Hepatocyte (in vitro differentiated cells): ENCODE data around the gene CCNDBP1. TPM values are rescaled to one million over a fixed set of nuclear protein-coding genes. Genes with fewer than 3 reads are reported as not detected.
"Not testable (repeated sequence)": the region's sequence is repeated elsewhere in the genome, so short reads cannot be mapped to it uniquely, and the experiment has no call there.

Experiments
- DNase-seq: peaks from one replicate; pipeline ENCODE4 v3.0.0-alpha.2; 2016; ENCODE audit warnings: low spot score
- H2AFZ ChIP-seq: fragments of 200-600 bp; sonication (generic); 2 replicates; pipeline ENCODE4 v1.6.0; 2016; ENCODE audit warnings: antibody characterized with exemption, mild to moderate bottlenecking
- H3K27ac ChIP-seq: fragments of 200-600 bp; sonication (generic); 2 replicates; pipeline ENCODE4 v1.5.1; 2016; ENCODE audit warnings: mild to moderate bottlenecking
- H3K27me3 ChIP-seq: fragments of 200-600 bp; sonication (generic); 2 replicates; pipeline ENCODE4 v1.6.1; 2016
- H3K36me3 ChIP-seq: fragments of 200-600 bp; sonication (generic); replicated peaks from 2 replicates; pipeline ENCODE4 v1.5.1; 2016; ENCODE audit warnings: low read depth; ENCODE audit not compliant: insufficient read depth
- H3K4me1 ChIP-seq: fragments of 200-600 bp; sonication (generic); 2 replicates; pipeline ENCODE4 v1.5.1; 2016; ENCODE audit warnings: mild to moderate bottlenecking, moderate library complexity; ENCODE audit not compliant: insufficient read depth
- H3K4me2 ChIP-seq: fragments of 200-600 bp; sonication (generic); 2 replicates; pipeline ENCODE4 v1.6.0; 2016
- H3K4me3 ChIP-seq: fragments of 200-600 bp; sonication (generic); 2 replicates; pipeline ENCODE4 v1.5.1; 2016; ENCODE audit warnings: mild to moderate bottlenecking
- H3K79me2 ChIP-seq: fragments of 200-600 bp; sonication (generic); 2 replicates; pipeline ENCODE4 v1.6.0; 2017; ENCODE audit warnings: mild to moderate bottlenecking
- H3K9me2 ChIP-seq: fragments of 200-600 bp; sonication (generic); replicated peaks from 2 replicates; pipeline ENCODE4 v1.6.0; 2017; ENCODE audit warnings: mild to moderate bottlenecking; ENCODE audit not compliant: insufficient read depth
- H3K9me3 ChIP-seq: fragments of 200-600 bp; sonication (generic); 2 replicates; pipeline ENCODE4 v1.5.1; 2016; ENCODE audit warnings: low read depth, mild to moderate bottlenecking
- H4K20me1 ChIP-seq: fragments of 200-600 bp; sonication (generic); 2 replicates; pipeline ENCODE4 v1.6.0; 2016; ENCODE audit warnings: mild to moderate bottlenecking; ENCODE audit not compliant: insufficient read depth, poor library complexity, severe bottlenecking
- CTCF ChIP-seq: fragments of 200-600 bp; sonication (generic); IDR thresholded peaks from 2 replicates; pipeline ENCODE4 v1.5.1; 2016; ENCODE audit warnings: antibody characterized with exemption, mild to moderate bottlenecking; ENCODE audit not compliant: poor library complexity
- EZH2 ChIP-seq: fragments of 200-600 bp; sonication (generic); IDR thresholded peaks from 2 replicates; pipeline ENCODE4 v1.6.1; 2016; ENCODE audit warnings: antibody characterized with exemption, mild to moderate bottlenecking, borderline replicate concordance
- EZH2phosphoT487 ChIP-seq: fragments of 200-600 bp; sonication (generic); IDR thresholded peaks from one replicate; pipeline ENCODE4 v1.6.1; 2018; ENCODE audit warnings: antibody characterized with exemption, mild to moderate bottlenecking, low read depth, moderate library complexity; ENCODE audit not compliant: unreplicated experiment, severe bottlenecking
- WGBS: methylation state at CpG from one replicate; pipeline ENCODE4 v1.1.6; 2016; ENCODE audit warnings: low lambda C conversion rate; ENCODE audit errors: missing lambda C conversion rate; 5-methylcytosine and 5-hydroxymethylcytosine counted together
- polyA plus RNA-seq: library from polyadenylated mRNA; unstranded; fragments of >200 nt; fragmentation: Nextera tagmentation; extraction: Ambion mirVana; gene quantifications from 2 replicates; pipeline ENCODE4 v1.2.1, GENCODE V29; 2016
- total RNA-seq: library from RNA; depleted of rRNA; stranded (reverse); fragments of >200 nt; gene quantifications from 2 replicates; pipeline ENCODE4 v1.2.3, GENCODE V29; 2014

Gene CCNDBP1
- total and polyA plus RNA-seq, 2 experiments from 2014 or later = 53.5 to 60.3 TPM

- no peaks in the 10 kb centered on the region for H3K9me2 ChIP-seq
- WGBS = 95% methylated on average over 10 of the region's 10 CpGs
- TF ChIP-seq EZH2phosphoT487 = no peak
- no peak for TF ChIP-seq CTCF
- no peak for TF ChIP-seq EZH2
- no peaks in the 10 kb centered on the region for H3K9me3 ChIP-seq
- no peaks in the 10 kb centered on the region for H3K4me1 ChIP-seq
- no peak overlapping the region for H3K4me2 ChIP-seq
- H2AFZ ChIP-seq = no peak overlapping the region
- DNase-seq = no peak
- H3K4me3 ChIP-seq = no peak overlapping the region
- H4K20me1 ChIP-seq = no peaks in the 10 kb centered on the region
- H3K36me3 ChIP-seq = no peaks in the 10 kb centered on the region
- H3K27ac ChIP-seq = no peak overlapping the region
- no peaks in the 10 kb centered on the region for H3K27me3 ChIP-seq
- no peaks in the 10 kb centered on the region for H3K79me2 ChIP-seq
Observed at GRCh38 chr15:43196760-43197548, 11.8 kb downstream of the CCNDBP1 start.

GRCh38 chr15:43197773-43198172, 12.6 kb downstream of the CCNDBP1 start:
- H2AFZ ChIP-seq, H3K9me3 ChIP-seq, H4K20me1 ChIP-seq, H3K4me1 ChIP-seq, H3K9me2 ChIP-seq, H3K79me2 ChIP-seq, H3K27me3 ChIP-seq, H3K27ac ChIP-seq, H3K4me2 ChIP-seq, H3K4me3 ChIP-seq, DNase-seq, H3K36me3 ChIP-seq: not testable (repeated sequence)
- WGBS = 94% methylated on average over 3 of the region's 3 CpGs

- H3K4me2 ChIP-seq, H2AFZ ChIP-seq, H3K4me3 ChIP-seq, H3K9me2 ChIP-seq, H3K36me3 ChIP-seq, H3K9me3 ChIP-seq, H3K4me1 ChIP-seq, DNase-seq, H3K27ac ChIP-seq, H3K79me2 ChIP-seq, H4K20me1 ChIP-seq, H3K27me3 ChIP-seq: not testable (repeated sequence)
- WGBS = 99% methylated on average over 4 of the region's 4 CpGs
Observed at GRCh38 chr15:43198556-43198955, 13.4 kb downstream of the CCNDBP1 start.

- Histone ChIP-seq H3K36me3 (no peaks in the 10 kb centered on the region), H3K9me2 (no peaks in the 10 kb centered on the region), H4K20me1 (no peaks in the 10 kb centered on the region), H3K27me3 (no peaks in the 10 kb centered on the region), H3K4me3 (no peak overlapping the region), H3K27ac (no peak overlapping the region), H3K79me2 (no peaks in the 10 kb centered on the region), H3K9me3 (no peaks in the 10 kb centered on the region), H2AFZ (no peak overlapping the region), H3K4me2 (no peak overlapping the region), H3K4me1 (no peaks in the 10 kb centered on the region)
- WGBS = 91% methylated on average over 3 of the region's 3 CpGs
- no peak for DNase-seq
- no peak for TF ChIP-seq EZH2phosphoT487
- TF ChIP-seq CTCF = no peak
- no peak for TF ChIP-seq EZH2
Observed at GRCh38 chr15:43198992-43199391, 13.8 kb downstream of the CCNDBP1 start.
